ENCODE results near the gene GRK5. TPM values are rescaled to one million over a fixed set of nuclear protein-coding genes. Genes with fewer than 3 reads are reported as not detected.
"Not testable (repeated sequence)": the region's sequence is repeated elsewhere in the genome, so short reads cannot be mapped to it uniquely, and the experiment has no call there.

GRK5 gene
- total and polyA plus RNA-seq, 5 donors, result 31.3 to 89.9 (median 57.6) TPM

DNA sequence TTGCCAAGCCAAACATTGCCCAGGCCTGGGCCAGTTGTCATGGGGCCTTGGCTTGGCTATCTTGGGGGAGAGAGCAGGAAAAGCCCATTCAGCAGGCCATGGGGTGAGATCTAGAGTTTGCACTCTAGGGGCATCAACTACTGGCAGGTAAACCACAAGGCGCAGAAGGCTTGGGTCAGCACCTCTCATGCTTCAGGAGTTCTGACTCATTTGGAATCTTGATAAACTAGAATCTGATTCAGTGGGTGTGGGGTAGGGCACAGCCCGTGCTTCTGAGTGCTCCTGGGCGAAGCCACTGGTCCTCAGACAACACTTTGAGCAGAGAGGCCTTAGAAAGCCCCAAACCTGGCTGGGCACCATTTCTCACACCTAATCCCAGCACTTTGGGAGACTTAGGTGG lies 254.0 kb downstream of the GRK5 start:
- H3K4me3 ChIP-seq (ENCODE audit: low read length), result no peak overlapping the region
- ATAC-seq (no peak), DNase-seq (no peak)
- H3K27ac ChIP-seq (ENCODE audit: low read length), result no peak overlapping the region
- 94% methylated on average over 3 of the region's 3 CpGs for WGBS
- no peaks in the 10 kb centered on the region for H3K9me3 ChIP-seq (ENCODE audit: control insufficient read depth, low read length)
- intact Hi-C loops (cut with DNase I), result no loop called here
- no peaks in the 10 kb centered on the region for H3K4me1 ChIP-seq (ENCODE audit: control insufficient read depth, insufficient read depth, low read length)
- H3K27me3 ChIP-seq (ENCODE audit: control insufficient read depth, insufficient read depth), result no peaks in the 10 kb centered on the region

- intact Hi-C loops (cut with DNase I), result no loop called here
- DNase-seq (no peak), ATAC-seq (no peak)
- Histone ChIP-seq H3K4me1 (ENCODE audit: control insufficient read depth, insufficient read depth, low read length) (no peaks in the 10 kb centered on the region), H3K27me3 (ENCODE audit: control insufficient read depth, insufficient read depth) (no peaks in the 10 kb centered on the region), H3K27ac (ENCODE audit: low read length) (no peak overlapping the region), H3K9me3 (ENCODE audit: control insufficient read depth, low read length) (no peaks in the 10 kb centered on the region), H3K4me3 (ENCODE audit: low read length) (no peak overlapping the region)
- WGBS, result 73% methylated on average over 2 of the region's 2 CpGs
Measured at GRCh38 chr10:119461923-119462322, 254.6 kb downstream of the GRK5 start.

- Histone ChIP-seq H3K27ac (ENCODE audit: low read length) (no peak overlapping the region), H3K9me3 (ENCODE audit: control insufficient read depth, low read length) (no peaks in the 10 kb centered on the region), H3K27me3 (ENCODE audit: control insufficient read depth, insufficient read depth) (no peaks in the 10 kb centered on the region), H3K4me1 (ENCODE audit: control insufficient read depth, insufficient read depth, low read length) (no peaks in the 10 kb centered on the region), H3K4me3 (ENCODE audit: low read length) (no peak overlapping the region)
- no peak for ATAC-seq
- WGBS, result 89% methylated on average over 4 of the region's 4 CpGs
- DNase-seq, result no peak
- intact Hi-C loops (cut with DNase I), result no loop called here
Measured at GRCh38 chr10:119462773-119463172, 255.4 kb downstream of the GRK5 start.

DNA sequence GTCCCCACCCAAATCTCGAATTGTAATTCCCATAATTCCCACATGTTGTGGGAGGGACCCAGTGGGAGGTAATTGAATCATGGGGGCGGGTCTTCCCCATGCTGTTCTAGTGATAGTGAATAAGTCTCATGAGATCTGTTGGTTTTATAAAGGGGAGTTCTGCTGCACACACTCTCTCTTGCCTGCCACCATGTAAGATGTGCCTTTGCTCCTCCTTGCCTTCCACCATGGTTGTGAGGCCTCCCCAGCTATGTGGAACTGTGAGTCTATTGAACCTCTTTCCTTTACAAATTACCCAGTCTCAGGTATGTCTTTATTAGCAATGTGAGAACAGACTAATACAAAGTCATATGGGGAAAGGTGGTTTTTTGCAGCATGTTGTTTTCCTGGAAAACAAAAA lies 255.8 kb downstream of the GRK5 start:
- H3K4me1 ChIP-seq (ENCODE audit: control insufficient read depth, insufficient read depth, low read length); ATAC-seq; H3K27me3 ChIP-seq (ENCODE audit: control insufficient read depth, insufficient read depth); H3K9me3 ChIP-seq (ENCODE audit: control insufficient read depth, low read length); H3K4me3 ChIP-seq (ENCODE audit: low read length); H3K27ac ChIP-seq (ENCODE audit: low read length); intact Hi-C loops (cut with DNase I); DNase-seq: not testable (repeated sequence)
- 86% methylated on average over 2 of the region's 2 CpGs for WGBS

DNA sequence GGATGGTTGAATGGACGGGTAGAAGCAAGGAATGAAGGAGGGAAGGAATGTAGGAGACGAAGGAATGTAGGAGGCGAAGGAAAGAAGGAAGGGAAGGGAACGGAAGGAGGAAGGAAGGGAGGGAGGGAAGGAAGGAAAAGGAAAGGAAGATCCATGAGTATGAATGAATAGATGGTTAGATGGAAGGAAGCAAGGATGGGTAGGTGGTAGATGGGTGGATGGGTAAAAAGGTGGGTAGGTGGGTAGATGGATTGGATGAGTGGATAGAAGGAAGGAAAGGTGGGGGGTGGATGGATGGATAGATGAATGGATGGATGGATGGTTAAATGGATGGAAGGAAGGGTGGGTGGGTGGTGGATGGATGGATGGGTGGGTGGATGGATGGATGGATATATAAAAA lies 257.7 kb downstream of the GRK5 start:
- Histone ChIP-seq H3K9me3 (ENCODE audit: control insufficient read depth, low read length) (no peaks in the 10 kb centered on the region), H3K27ac (ENCODE audit: low read length) (no peak overlapping the region), H3K4me1 (ENCODE audit: control insufficient read depth, insufficient read depth, low read length) (no peaks in the 10 kb centered on the region), H3K27me3 (ENCODE audit: control insufficient read depth, insufficient read depth) (no peaks in the 10 kb centered on the region), H3K4me3 (ENCODE audit: low read length) (no peak overlapping the region)
- ATAC-seq (no peak), DNase-seq (no peak)
- WGBS, result 85% methylated on average over 4 of the region's 4 CpGs
- intact Hi-C loops (cut with DNase I), result no loop called here

DNA sequence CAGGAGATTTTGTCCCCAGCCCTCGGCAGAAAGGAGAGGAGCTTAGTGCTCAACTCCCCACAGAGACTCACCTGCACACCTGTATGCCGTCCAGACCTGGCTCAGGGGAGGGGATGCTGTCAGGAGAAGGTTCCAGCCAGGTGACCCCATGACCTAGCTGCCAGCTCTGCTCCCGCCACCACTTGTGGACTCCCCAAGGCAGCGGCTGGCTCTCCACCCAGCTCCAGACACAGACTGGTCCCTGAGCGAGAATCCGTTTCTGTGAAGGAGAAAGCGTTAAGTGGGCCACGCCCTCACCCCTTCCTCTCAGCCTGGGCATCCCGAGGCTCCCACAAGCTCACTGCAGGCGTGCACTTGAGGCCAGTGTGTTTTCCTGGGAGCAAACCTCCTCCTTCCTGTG lies 258.7 kb downstream of the GRK5 start:
- Histone ChIP-seq H3K27me3 (ENCODE audit: control insufficient read depth, insufficient read depth) (no peaks in the 10 kb centered on the region), H3K9me3 (ENCODE audit: control insufficient read depth, low read length) (no peaks in the 10 kb centered on the region), H3K27ac (ENCODE audit: low read length) (no peak overlapping the region), H3K4me1 (ENCODE audit: control insufficient read depth, insufficient read depth, low read length) (no peaks in the 10 kb centered on the region), H3K4me3 (ENCODE audit: low read length) (no peak overlapping the region)
- no peak for ATAC-seq
- WGBS, result 63% methylated on average over 10 of the region's 10 CpGs
- DNase-seq, result no peak
- intact Hi-C loops (cut with DNase I), result no loop called here

- Histone ChIP-seq H3K27me3 (ENCODE audit: control insufficient read depth, insufficient read depth) (no peaks in the 10 kb centered on the region), H3K27ac (ENCODE audit: low read length) (no peak overlapping the region), H3K9me3 (ENCODE audit: control insufficient read depth, low read length) (no peaks in the 10 kb centered on the region), H3K4me1 (ENCODE audit: control insufficient read depth, insufficient read depth, low read length) (no peaks in the 10 kb centered on the region), H3K4me3 (ENCODE audit: low read length) (no peak overlapping the region)
- ATAC-seq (no peak), DNase-seq (no peak)
- WGBS, result 74% methylated on average over 7 of the region's 7 CpGs
- intact Hi-C loops (cut with DNase I), result no loop called here
Measured at GRCh38 chr10:119466655-119467054, 259.3 kb downstream of the GRK5 start.

- H3K27me3 ChIP-seq (ENCODE audit: control insufficient read depth, insufficient read depth), result no peaks in the 10 kb centered on the region
- no peak overlapping the region for H3K4me3 ChIP-seq (ENCODE audit: low read length)
- H3K9me3 ChIP-seq (ENCODE audit: control insufficient read depth, low read length), result no peaks in the 10 kb centered on the region
- H3K4me1 ChIP-seq (ENCODE audit: control insufficient read depth, insufficient read depth, low read length), result no peaks in the 10 kb centered on the region
- DNase-seq, result no peak
- ATAC-seq, result no peak
- no peak overlapping the region for H3K27ac ChIP-seq (ENCODE audit: low read length)
- intact Hi-C loops (cut with DNase I), result no loop called here
- WGBS, result 75% methylated on average over 13 of the region's 13 CpGs
Measured at GRCh38 chr10:119468542-119469324, 261.4 kb downstream of the GRK5 start.

DNA sequence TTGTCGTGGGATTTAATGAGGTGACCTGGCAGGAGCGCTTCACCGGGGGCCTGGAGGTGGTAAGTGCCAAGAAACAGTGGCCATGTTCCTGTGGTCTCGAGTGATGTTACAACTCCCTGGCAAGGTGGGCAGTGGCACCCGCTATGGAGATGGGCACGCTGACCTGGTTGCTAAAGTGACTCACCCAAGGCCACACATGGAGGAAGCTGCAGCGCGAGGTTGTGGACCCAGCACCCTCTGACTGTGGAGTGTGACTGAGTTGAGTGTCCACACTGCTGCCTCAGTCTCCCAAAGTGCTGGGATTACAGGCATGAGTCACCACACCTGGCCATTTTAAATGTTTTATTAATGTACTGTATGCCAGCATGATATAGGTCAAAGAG lies 261.9 kb downstream of the GRK5 start:
- H3K9me3 ChIP-seq (ENCODE audit: control insufficient read depth, low read length), result no peaks in the 10 kb centered on the region
- ATAC-seq, result no peak
- DNase-seq, result no peak
- intact Hi-C loops (cut with DNase I), result no loop called here
- H3K27ac ChIP-seq (ENCODE audit: low read length), result no peak overlapping the region
- H3K4me1 ChIP-seq (ENCODE audit: control insufficient read depth, insufficient read depth, low read length), result no peaks in the 10 kb centered on the region
- H3K27me3 ChIP-seq (ENCODE audit: control insufficient read depth, insufficient read depth), result no peaks in the 10 kb centered on the region
- H3K4me3 ChIP-seq (ENCODE audit: low read length), result no peak overlapping the region
- WGBS, result 96% methylated on average over 8 of the region's 8 CpGs

DNA sequence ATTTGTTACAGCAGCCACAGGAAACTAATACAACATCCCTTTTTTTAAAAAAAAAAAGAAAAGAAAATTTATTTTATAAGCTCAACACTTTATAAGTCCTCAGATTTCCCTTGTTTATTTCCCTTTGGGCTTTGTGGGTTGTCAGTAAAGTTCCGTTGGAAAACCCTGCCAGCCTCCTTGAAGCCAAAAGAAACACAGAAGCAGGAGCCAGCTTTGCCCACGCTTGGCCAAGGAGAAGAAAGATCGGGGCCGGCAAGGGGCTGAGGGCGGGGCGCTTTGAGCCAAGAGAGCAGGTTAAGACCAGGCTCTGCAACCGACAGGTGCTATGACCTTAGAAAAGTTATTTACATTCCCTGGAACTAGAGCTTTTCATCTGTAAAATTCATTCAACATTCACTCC lies 262.5 kb downstream of the GRK5 start:
- 65% methylated on average over 7 of the region's 7 CpGs for WGBS
- H3K27ac ChIP-seq (ENCODE audit: low read length), result no peak overlapping the region
- no peaks in the 10 kb centered on the region for H3K9me3 ChIP-seq (ENCODE audit: control insufficient read depth, low read length)
- ATAC-seq, result no peak
- H3K4me3 ChIP-seq (ENCODE audit: low read length), result no peak overlapping the region
- intact Hi-C loops (cut with DNase I), result no loop called here
- no peaks in the 10 kb centered on the region for H3K27me3 ChIP-seq (ENCODE audit: control insufficient read depth, insufficient read depth)
- DNase-seq, result no peak
- H3K4me1 ChIP-seq (ENCODE audit: control insufficient read depth, insufficient read depth, low read length), result no peaks in the 10 kb centered on the region

GRCh38 chr10:119470920-119471702 lies 263.7 kb downstream of the GRK5 start:
- H3K27me3 ChIP-seq (ENCODE audit: control insufficient read depth, insufficient read depth), result no peaks in the 10 kb centered on the region
- no peak overlapping the region for H3K27ac ChIP-seq (ENCODE audit: low read length)
- ATAC-seq (no peak), DNase-seq (no peak)
- WGBS, result 81% methylated on average over 3 of the region's 3 CpGs
- H3K4me3 ChIP-seq (ENCODE audit: low read length), result no peak overlapping the region
- intact Hi-C loops (cut with DNase I), result no loop called here
- no peaks in the 10 kb centered on the region for H3K4me1 ChIP-seq (ENCODE audit: control insufficient read depth, insufficient read depth, low read length)
- H3K9me3 ChIP-seq (ENCODE audit: control insufficient read depth, low read length), result no peaks in the 10 kb centered on the region
